ENCODE data around the gene COL18A1.

DNA sequence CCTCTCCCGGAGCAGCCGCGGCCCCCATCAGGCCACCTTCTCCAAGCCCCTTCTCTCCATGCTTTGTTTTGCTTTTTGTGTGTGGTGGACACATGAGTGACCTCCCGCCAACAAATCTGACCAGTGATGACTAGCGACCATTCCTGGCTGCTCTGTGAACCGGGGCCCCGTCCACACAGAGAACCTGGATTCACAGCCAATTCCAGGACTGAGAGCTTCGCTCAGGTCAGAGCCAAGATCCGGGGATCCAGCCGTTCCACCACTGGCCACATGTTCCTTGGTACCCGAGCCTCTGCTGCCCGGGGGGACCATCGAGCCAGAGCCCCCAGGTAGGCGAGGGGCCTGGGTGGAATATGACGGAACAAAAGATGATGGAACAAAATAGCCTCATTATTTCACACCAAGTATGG, 46.7 kb upstream of the COL18A1 start:
- TF ChIP-seq, protein P1, sequence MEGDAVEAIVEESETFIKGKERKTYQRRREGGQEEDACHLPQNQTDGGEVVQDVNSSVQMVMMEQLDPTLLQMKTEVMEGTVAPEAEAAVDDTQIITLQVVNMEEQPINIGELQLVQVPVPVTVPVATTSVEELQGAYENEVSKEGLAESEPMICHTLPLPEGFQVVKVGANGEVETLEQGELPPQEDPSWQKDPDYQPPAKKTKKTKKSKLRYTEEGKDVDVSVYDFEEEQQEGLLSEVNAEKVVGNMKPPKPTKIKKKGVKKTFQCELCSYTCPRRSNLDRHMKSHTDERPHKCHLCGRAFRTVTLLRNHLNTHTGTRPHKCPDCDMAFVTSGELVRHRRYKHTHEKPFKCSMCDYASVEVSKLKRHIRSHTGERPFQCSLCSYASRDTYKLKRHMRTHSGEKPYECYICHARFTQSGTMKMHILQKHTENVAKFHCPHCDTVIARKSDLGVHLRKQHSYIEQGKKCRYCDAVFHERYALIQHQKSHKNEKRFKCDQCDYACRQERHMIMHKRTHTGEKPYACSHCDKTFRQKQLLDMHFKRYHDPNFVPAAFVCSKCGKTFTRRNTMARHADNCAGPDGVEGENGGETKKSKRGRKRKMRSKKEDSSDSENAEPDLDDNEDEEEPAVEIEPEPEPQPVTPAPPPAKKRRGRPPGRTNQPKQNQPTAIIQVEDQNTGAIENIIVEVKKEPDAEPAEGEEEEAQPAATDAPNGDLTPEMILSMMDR (IDR thresholded peaks at IDR 0.05), result no peak
- TF ChIP-seq CHD2 (IDR thresholded peaks at IDR 0.05; ENCODE audit: low read length, partially characterized antibody), result no peak
- TF ChIP-seq, protein P2, sequence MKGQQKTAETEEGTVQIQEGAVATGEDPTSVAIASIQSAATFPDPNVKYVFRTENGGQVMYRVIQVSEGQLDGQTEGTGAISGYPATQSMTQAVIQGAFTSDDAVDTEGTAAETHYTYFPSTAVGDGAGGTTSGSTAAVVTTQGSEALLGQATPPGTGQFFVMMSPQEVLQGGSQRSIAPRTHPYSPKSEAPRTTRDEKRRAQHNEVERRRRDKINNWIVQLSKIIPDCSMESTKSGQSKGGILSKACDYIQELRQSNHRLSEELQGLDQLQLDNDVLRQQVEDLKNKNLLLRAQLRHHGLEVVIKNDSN (IDR thresholded peaks at IDR 0.05; ENCODE audit: borderline replicate concordance, low read depth), result no peak
- TF ChIP-seq RFX5 (IDR thresholded peaks at IDR 0.05; ENCODE audit: low read length), result no peak
- TF ChIP-seq GABPA (IDR thresholded peaks at IDR 0.05; ENCODE audit: low read depth), result no peak
- TF ChIP-seq, protein P3, sequence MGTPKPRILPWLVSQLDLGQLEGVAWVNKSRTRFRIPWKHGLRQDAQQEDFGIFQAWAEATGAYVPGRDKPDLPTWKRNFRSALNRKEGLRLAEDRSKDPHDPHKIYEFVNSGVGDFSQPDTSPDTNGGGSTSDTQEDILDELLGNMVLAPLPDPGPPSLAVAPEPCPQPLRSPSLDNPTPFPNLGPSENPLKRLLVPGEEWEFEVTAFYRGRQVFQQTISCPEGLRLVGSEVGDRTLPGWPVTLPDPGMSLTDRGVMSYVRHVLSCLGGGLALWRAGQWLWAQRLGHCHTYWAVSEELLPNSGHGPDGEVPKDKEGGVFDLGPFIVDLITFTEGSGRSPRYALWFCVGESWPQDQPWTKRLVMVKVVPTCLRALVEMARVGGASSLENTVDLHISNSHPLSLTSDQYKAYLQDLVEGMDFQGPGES (IDR thresholded peaks at IDR 0.05; ENCODE audit: low read depth, low read length), result no peak
- TF ChIP-seq TAF1 (IDR thresholded peaks at IDR 0.05; ENCODE audit: borderline replicate concordance, low read depth, low read length), result no peak
- TF ChIP-seq RAD21 (IDR thresholded peaks at IDR 0.05; ENCODE audit: low read length), result no peak
- TF ChIP-seq POLR2AphosphoS5 (IDR thresholded peaks at IDR 0.05; ENCODE audit: low read depth, low read length), result no peak
- no peak for TF ChIP-seq RCOR1 (IDR thresholded peaks at IDR 0.05; ENCODE audit: low read length)
- no peak for TF ChIP-seq NFIC (IDR thresholded peaks at IDR 0.05; ENCODE audit: borderline replicate concordance)
- TF ChIP-seq EP300 (IDR thresholded peaks at IDR 0.05; ENCODE audit: borderline replicate concordance in 1 of 2, low read depth in 1 of 2, low read length in 1 of 2), result no peak
- TF ChIP-seq TCF12 (IDR thresholded peaks at IDR 0.05), result no peak
- TF ChIP-seq YY1 (IDR thresholded peaks at IDR 0.05; ENCODE audit: low read depth), result no peak
